K562 (cell line): ENCODE results near the gene WASL. TPM values are rescaled to one million over a fixed set of nuclear protein-coding genes. Genes with fewer than 3 reads are reported as not detected.

Experiments used
- CC2D1A ChIP-seq: fragments of 450-650 bp; IDR thresholded peaks from 2 replicates; pipeline ENCODE4 v1.6.1; 2017; ENCODE audit warnings: mild to moderate bottlenecking
- FIP1L1 ChIP-seq: fragments of 200-400 bp; formaldehyde crosslinking; IDR thresholded peaks from 2 replicates; pipeline ENCODE4 v1.6.1; 2018; ENCODE audit warnings: mild to moderate bottlenecking, low read depth, low read length; ENCODE audit not compliant: poor library complexity, severe bottlenecking
- GATA2 ChIP-seq: sonication (generic); formaldehyde crosslinking; IDR thresholded peaks from 2 replicates; pipeline ENCODE4 v1.4.0; 2020; ENCODE audit warnings: mild to moderate bottlenecking, missing genetic modification reagents
- RBM15 ChIP-seq: fragments of 200-400 bp; formaldehyde crosslinking; IDR thresholded peaks from 2 replicates; pipeline ENCODE4 v1.6.1; 2018; ENCODE audit warnings: mild to moderate bottlenecking, low read length, moderate library complexity; ENCODE audit not compliant: insufficient read depth
- RBM25 ChIP-seq: fragments of 200-400 bp; formaldehyde crosslinking; IDR thresholded peaks from 2 replicates; pipeline ENCODE4 v1.6.1; 2018; ENCODE audit warnings: low read length, low read depth, moderate library complexity; ENCODE audit not compliant: severe bottlenecking
- SRF ChIP-seq, 2 experiments: fragments of 250-450, 450-650 bp in 1 of 2; sonication (Bioruptor Pico) in 1 of 2; sonication (generic) in 1 of 2; formaldehyde crosslinking; IDR thresholded peaks; 2 replicates each; pipeline versions ENCODE4 v1.5.0 to v1.5.1; 2020 to 2022; ENCODE audit warnings: mild to moderate bottlenecking in 1 of 2, missing genetic modification reagents in 1 of 2
- SRSF1 ChIP-seq: fragments of 200-400 bp; formaldehyde crosslinking; IDR thresholded peaks from 2 replicates; pipeline ENCODE4 v1.6.1; 2017; ENCODE audit warnings: mild to moderate bottlenecking, low read depth, low read length, moderate library complexity
- TRIM28 ChIP-seq: fragments of 450-650 bp; IDR thresholded peaks from 2 replicates; pipeline ENCODE4 v1.6.1; 2017
- USF1 ChIP-seq: sonication (generic); formaldehyde crosslinking; IDR thresholded peaks from 2 replicates; pipeline ENCODE4 v1.9.0; 2022; ENCODE audit warnings: mild to moderate bottlenecking, missing genetic modification reagents
- YY1 ChIP-seq, 3 experiments: IDR thresholded peaks; 2 replicates each; pipeline ENCODE4 v1.6.1; 2011; ENCODE audit warnings: low read length in 2 of 3, mild to moderate bottlenecking in 2 of 3, moderate library complexity in 2 of 3, borderline replicate concordance in 1 of 3, control low read depth in 1 of 3, low read depth in 1 of 3; ENCODE audit not compliant: insufficient read depth in 3 of 3, insufficient replicate concordance in 2 of 3, control insufficient read depth in 1 of 3, insufficient read length in 1 of 3; ENCODE audit errors: extremely low read depth in 1 of 3
- ZBTB40 ChIP-seq, 2 experiments: fragments of 450-650 bp in 1 of 2; sonication (generic) in 1 of 2; formaldehyde crosslinking in 1 of 2; IDR thresholded peaks; 2 replicates each; pipeline versions ENCODE4 v1.7.1 to v1.9.0; 2016 to 2022; ENCODE audit warnings: inconsistent platforms in 1 of 2, mild to moderate bottlenecking in 1 of 2, missing genetic modification reagents in 1 of 2
- ZNF184 ChIP-seq: sonication (generic); formaldehyde crosslinking; IDR thresholded peaks from 2 replicates; pipeline ENCODE4 v1.5.0; 2020; ENCODE audit warnings: missing genetic modification reagents
- ZNF197 ChIP-seq: fragments of 200-800 bp; sonication (Bioruptor generic); IDR thresholded peaks from 2 replicates; pipeline ENCODE4 v1.6.1; 2016; ENCODE audit warnings: low read depth, missing genetic modification characterization, missing compliant biosample characterization
- ZNF699 ChIP-seq: fragments of 250-450 bp; sonication (Bioruptor Pico); IDR thresholded peaks from 2 replicates; pipeline ENCODE4 v1.8.0; 2021; ENCODE audit warnings: mild to moderate bottlenecking, moderate library complexity; ENCODE audit not compliant: insufficient replicate concordance
- polyA plus RNA-seq, 8 experiments: library from polyadenylated mRNA; depleted of rRNA in 4 of 8; stranded (reverse) in 5 of 8; unstranded in 3 of 8; fragments of >200 nt; fragmentation: Nextera tagmentation in 2 of 8; fragmentation: Illumina TruSeq in 1 of 8; extraction: Ambion mirVana in 2 of 8; extraction: Trizol in 1 of 8; gene quantifications; 2 replicates each; pipeline versions ENCODE4 v1.2.1 to v1.2.3, GENCODE V29; 2011 to 2014; ENCODE audit warnings: inconsistent platforms in 1 of 8, missing spikeins in 1 of 8
- total RNA-seq, 7 experiments: library from RNA; depleted of rRNA in 6 of 7; stranded (reverse); fragments of >200 nt in 6 of 7; fragmentation: Illumina TruSeq in 2 of 7; extraction: Trizol in 2 of 7; gene quantifications; 2 replicates each; pipeline versions ENCODE4 v1.2.1 to v1.2.3, GENCODE V29; 2011 to 2021; ENCODE audit warnings: low replicate concordance in 1 of 7

Gene WASL
- total and polyA plus RNA-seq, 9 of the 15 experiments (the other 6 are each of a cell fraction or from before 2014, with no cell fraction given), result 3.2 to 13.9 (median 8.3) TPM

- TF ChIP-seq ZBTB40 (IDR thresholded peaks at IDR 0.05) (no peak), ZBTB40 (CRISPR knock-in tag; IDR thresholded peaks at IDR 0.05) (no peak), TRIM28 (no peak), USF1 (CRISPR knock-in tag) (no peak), GATA2 (CRISPR knock-in tag) (no peak), SRF (CRISPR knock-in tag; IDR thresholded peaks at IDR 0.05) (no peak), FIP1L1 (no peak), ZNF699 (CRISPR knock-in tag) (no peak), YY1 (IDR thresholded peaks at IDR 0.05; ENCODE audit: borderline replicate concordance in 1 of 3, control insufficient read depth in 1 of 3, extremely low read depth in 1 of 3, insufficient read depth in 3 of 3, insufficient read length in 1 of 3, insufficient replicate concordance in 2 of 3, low read depth in 1 of 3, low read length in 2 of 3) (no peak), CC2D1A (no peak), RBM25 (peak; percentile 26), SRSF1 (no peak), RBM15 (no peak), ZNF184 (CRISPR knock-in tag) (no peak), ZNF197 (CRISPR knock-in tag) (0 out of 2 replicates have a peak, but pooled peaks have one; percentile 42)
Observed at GRCh38 chr7:123789817-123790216, 41.0 kb upstream of the WASL start (continued).
